PC-9 (cell line): Measurements from ENCODE around the gene CRY1. TPM values are rescaled to one million over a fixed set of nuclear protein-coding genes. Genes with fewer than 3 reads are reported as not detected.

Experiments used
- BruUV-seq: library from RNA; stranded (reverse); fragments of 400-500 nt; replicated peaks from 2 replicates; lab custom pipeline; 2021; lab: Mats Ljungman, UMichigan
- CTCF ChIA-PET: fragments of 300-600 bp; sonication (Branson Sonifier 250); formaldehyde crosslinking; loops from one replicate; lab custom pipeline; 2022; ENCODE audit warnings: antibody characterized with exemption; lab: Charles Lee
- POLR2A ChIA-PET: fragments of 300-600 bp; sonication (Branson Sonifier 250); formaldehyde crosslinking; loops from one replicate; lab custom pipeline; 2022; ENCODE audit warnings: antibody characterized with exemption; ENCODE audit not compliant: unreplicated experiment; lab: Charles Lee
- DNase-seq, 2 experiments: peaks; one replicate each; pipeline versions ENCODE4 v3.0.0 to v3.0.0-alpha.2; 2015 to 2022; ENCODE audit warnings: mixed read lengths in 1 of 2
- H2AFZ ChIP-seq: fragments of 200-600 bp; sonication (generic); 2 replicates; pipeline ENCODE4 v1.8.1; 2017; ENCODE audit warnings: antibody characterized with exemption
- H3F3A ChIP-seq: fragments of 200-600 bp; sonication (generic); 2 replicates; pipeline ENCODE4 v1.8.1; 2017; ENCODE audit warnings: antibody characterized with exemption, mild to moderate bottlenecking, low read depth; ENCODE audit not compliant: insufficient read depth
- H3K27ac ChIP-seq: fragments of 200-600 bp; sonication (generic); 2 replicates; pipeline ENCODE4 v1.6.1; 2016; ENCODE audit warnings: mixed run types
- H3K27me3 ChIP-seq: fragments of 200-600 bp; sonication (generic); 2 replicates; pipeline ENCODE4 v1.6.1; 2016; ENCODE audit warnings: low read depth, mixed run types; ENCODE audit not compliant: insufficient read depth
- H3K36me3 ChIP-seq: fragments of 200-600 bp; sonication (generic); 2 replicates; pipeline ENCODE4 v1.6.1; 2016; ENCODE audit warnings: low read depth, mixed run types
- H3K4me1 ChIP-seq: fragments of 200-600 bp; sonication (generic); replicated peaks from 2 replicates; pipeline ENCODE4 v1.6.1; 2016; ENCODE audit warnings: mixed run types; ENCODE audit not compliant: insufficient read depth
- H3K4me2 ChIP-seq: fragments of 200-600 bp; sonication (generic); 2 replicates; pipeline ENCODE4 v1.6.1; 2017; ENCODE audit warnings: mixed run types
- H3K4me3 ChIP-seq: fragments of 200-600 bp; sonication (generic); 2 replicates; pipeline ENCODE4 v1.6.1; 2016; ENCODE audit warnings: mixed run types
- H3K79me2 ChIP-seq: fragments of 200-600 bp; sonication (generic); 2 replicates; pipeline ENCODE4 v1.6.1; 2017; ENCODE audit warnings: low read depth, mixed run types
- H3K9me2 ChIP-seq: fragments of 200-600 bp; sonication (generic); 2 replicates; pipeline ENCODE4 v1.8.1; 2017; ENCODE audit warnings: mild to moderate bottlenecking; ENCODE audit not compliant: insufficient read depth
- H3K9me3 ChIP-seq: fragments of 200-600 bp; sonication (generic); 2 replicates; pipeline ENCODE4 v1.8.1; 2016; ENCODE audit warnings: low read depth; ENCODE audit not compliant: insufficient read depth
- H4K20me1 ChIP-seq: fragments of 200-600 bp; sonication (generic); 2 replicates; pipeline ENCODE4 v1.8.1; 2017; ENCODE audit not compliant: insufficient read depth
- EZH2 ChIP-seq: fragments of 200-600 bp; sonication (generic); IDR thresholded peaks from 2 replicates; pipeline ENCODE4 v1.8.0; 2017; ENCODE audit warnings: antibody characterized with exemption, low read depth
- intact Hi-C: fragments of 100-400 bp; cut with micrococcal nuclease; formaldehyde crosslinking; loops from one replicate; pipeline ENCODE4 v1.10.0; 2022; ENCODE audit not compliant: unreplicated experiment
- total RNA-seq: library from RNA; stranded (reverse); gene quantifications from 2 replicates; pipeline ENCODE4 v1.2.3, GENCODE V29; 2021
- TF ChIP-seq, protein P1 (sequence below): fragments of 200-600 bp; sonication (generic); conservative IDR thresholded peaks from 2 replicates; pipeline ENCODE4 v1.6.1; 2017; ENCODE audit warnings: mixed run types, antibody characterized with exemption, mild to moderate bottlenecking, moderate library complexity

CRY1 gene
- total RNA-seq, 1 experiment from 2014 or later, result 18.1 TPM

DNA sequence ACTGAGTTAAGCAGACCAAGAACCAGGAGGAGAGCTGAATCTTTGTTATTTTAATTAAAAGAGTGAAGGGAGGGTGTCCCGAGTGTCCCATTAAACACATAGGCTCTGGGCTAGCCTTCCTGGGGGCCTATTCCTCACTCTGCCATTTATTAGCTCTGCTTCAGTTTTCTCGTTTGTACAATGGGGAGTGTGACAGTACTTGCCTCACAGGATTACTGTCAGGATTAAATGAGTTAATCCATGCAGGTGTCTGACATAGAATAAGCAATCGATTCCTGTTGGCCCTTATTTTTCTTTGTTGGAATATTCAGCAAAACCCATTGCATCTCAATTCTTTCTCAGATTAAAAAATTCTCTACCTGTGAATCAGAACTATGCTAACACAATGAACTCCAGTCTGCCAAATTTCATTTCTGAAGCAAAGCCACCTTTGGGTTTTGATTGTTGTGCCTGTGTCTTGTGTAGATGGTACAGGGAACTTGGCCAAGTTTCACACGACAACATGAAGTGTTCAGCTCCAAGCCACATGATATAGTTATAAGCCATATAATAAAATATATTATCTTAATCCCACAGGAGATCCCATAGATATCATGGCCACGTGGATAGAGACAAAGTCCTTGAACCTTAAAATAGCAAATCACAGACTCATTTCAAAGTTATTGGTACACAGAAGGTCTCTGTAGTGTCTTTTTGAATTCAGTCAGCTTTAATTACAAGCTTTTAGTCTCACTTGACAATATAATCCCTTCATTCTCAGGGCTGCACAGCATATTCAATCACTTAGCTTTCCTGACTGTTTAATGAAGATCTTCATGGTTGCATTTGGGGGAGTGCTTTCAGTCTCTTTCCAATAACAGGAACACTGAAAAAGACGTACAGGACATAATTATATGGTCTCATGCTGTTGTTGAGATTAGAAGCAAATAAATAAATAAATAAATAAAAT, 34.4 kb upstream of the CRY1 start:
- ChIA-PET CTCF (interaction anchor here (0.6 kb wide), 1 partner anchor 484 kb away, joined by 3 read pairs; no protein-coding TSS in a partner anchor), POLR2A (no interaction called here)
- no peak overlapping the region for H3K4me2 ChIP-seq
- intact Hi-C loops, result loop anchor here (2.0 kb wide), 1 partner anchor 757 kb away; no protein-coding TSS in a partner anchor
- H3K79me2 ChIP-seq, result no peaks in the 10 kb centered on the region
- no TSS peak for BruUV-seq
- no peaks in the 10 kb centered on the region for H3K9me3 ChIP-seq
- H3K9me2 ChIP-seq, result 0 out of 2 replicates have a peak, but pooled peaks cover 3% of the 10 kb centered on the region
- DNase-seq, result no peak
- 0 out of 2 replicates have a peak overlapping the region, but pooled peaks have one; percentile 24 for H2AFZ ChIP-seq
- TF ChIP-seq EZH2, result no peak
- TF ChIP-seq, protein P1, sequence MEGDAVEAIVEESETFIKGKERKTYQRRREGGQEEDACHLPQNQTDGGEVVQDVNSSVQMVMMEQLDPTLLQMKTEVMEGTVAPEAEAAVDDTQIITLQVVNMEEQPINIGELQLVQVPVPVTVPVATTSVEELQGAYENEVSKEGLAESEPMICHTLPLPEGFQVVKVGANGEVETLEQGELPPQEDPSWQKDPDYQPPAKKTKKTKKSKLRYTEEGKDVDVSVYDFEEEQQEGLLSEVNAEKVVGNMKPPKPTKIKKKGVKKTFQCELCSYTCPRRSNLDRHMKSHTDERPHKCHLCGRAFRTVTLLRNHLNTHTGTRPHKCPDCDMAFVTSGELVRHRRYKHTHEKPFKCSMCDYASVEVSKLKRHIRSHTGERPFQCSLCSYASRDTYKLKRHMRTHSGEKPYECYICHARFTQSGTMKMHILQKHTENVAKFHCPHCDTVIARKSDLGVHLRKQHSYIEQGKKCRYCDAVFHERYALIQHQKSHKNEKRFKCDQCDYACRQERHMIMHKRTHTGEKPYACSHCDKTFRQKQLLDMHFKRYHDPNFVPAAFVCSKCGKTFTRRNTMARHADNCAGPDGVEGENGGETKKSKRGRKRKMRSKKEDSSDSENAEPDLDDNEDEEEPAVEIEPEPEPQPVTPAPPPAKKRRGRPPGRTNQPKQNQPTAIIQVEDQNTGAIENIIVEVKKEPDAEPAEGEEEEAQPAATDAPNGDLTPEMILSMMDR, result no peak
- no peak overlapping the region for H3K4me3 ChIP-seq
- no peaks in the 10 kb centered on the region for H3K27me3 ChIP-seq
- H3K27ac ChIP-seq, result no peak overlapping the region
- no peaks in the 10 kb centered on the region; the same call in 1 of the 2 replicates for H3K4me1 ChIP-seq
- no peaks in the 10 kb centered on the region for H3K36me3 ChIP-seq
- no peaks in the 10 kb centered on the region for H4K20me1 ChIP-seq
- no peaks in the 10 kb centered on the region for H3F3A ChIP-seq

DNA sequence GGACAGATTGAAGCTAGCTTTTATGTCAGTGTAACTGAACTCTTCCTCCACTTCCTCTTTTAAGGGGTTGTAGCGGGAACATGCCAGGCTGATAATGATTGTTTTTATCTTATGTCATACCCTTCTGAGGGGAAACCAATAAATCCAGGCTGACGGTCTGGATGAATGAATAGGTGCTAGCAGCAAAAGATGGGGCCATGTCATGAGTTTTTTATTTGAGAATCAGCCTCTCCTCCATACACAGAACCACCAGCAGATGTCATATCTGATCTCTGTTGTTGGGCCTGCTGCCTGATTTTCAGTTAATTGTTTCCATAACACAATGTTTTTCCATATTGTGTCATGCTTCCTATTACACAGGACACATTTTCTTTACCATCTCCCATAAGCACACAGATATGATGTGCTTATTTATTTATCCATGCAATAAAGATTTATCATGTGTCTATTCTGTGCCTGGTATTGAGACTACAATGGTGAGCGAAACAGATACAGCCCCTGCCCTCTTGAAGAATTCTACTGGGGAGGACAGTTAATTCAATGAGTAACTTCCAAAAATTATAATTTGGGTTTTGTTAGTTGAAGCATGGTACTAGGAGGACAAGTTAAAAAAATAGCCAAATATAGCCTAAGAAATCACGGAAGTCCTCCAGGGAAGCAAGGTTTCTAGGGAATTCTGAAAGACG, 33.6 kb upstream of the CRY1 start:
- Histone ChIP-seq H3K79me2 (no peaks in the 10 kb centered on the region), H3K27me3 (no peaks in the 10 kb centered on the region), H3F3A (no peaks in the 10 kb centered on the region), H3K9me3 (no peaks in the 10 kb centered on the region), H3K4me1 (no peaks in the 10 kb centered on the region; the same call in 1 of the 2 replicates), H3K4me2 (no peak overlapping the region), H3K27ac (no peak overlapping the region), H2AFZ (no peak overlapping the region), H3K36me3 (no peaks in the 10 kb centered on the region), H4K20me1 (no peaks in the 10 kb centered on the region), H3K4me3 (no peak overlapping the region), H3K9me2 (0 out of 2 replicates have a peak, but pooled peaks cover 3% of the 10 kb centered on the region)
- ChIA-PET CTCF (interaction anchor here (0.8 kb wide), 1 partner anchor 194 kb away, joined by 3 read pairs; no protein-coding TSS in a partner anchor), POLR2A (no interaction called here)
- no TSS peak for BruUV-seq
- DNase-seq, result peak in 1 of 2 experiments; percentile 11
- TF ChIP-seq, protein P1, result peak; percentile 69
- no peak for TF ChIP-seq EZH2
- intact Hi-C loops, result loop anchor here (2.0 kb wide), 1 partner anchor 758 kb away; no protein-coding TSS in a partner anchor

DNA sequence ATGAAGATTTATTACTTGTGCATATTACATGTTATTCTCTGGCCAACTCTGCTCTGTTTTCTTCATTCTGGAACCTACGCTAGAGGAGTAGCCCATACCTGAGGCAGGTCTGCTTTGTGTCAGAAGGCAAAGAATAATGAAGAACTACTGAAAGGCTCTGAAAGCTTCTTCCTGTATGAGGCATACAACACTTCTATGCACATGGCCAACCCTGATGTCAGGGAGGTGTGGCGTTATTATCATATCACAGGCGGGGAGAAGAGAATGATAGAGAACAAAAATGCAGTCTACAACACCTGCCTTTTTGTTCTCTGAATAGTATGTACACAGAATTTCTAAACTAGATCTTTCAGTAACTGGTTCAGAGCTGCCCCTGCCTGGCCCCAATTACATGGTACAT, 32.5 kb upstream of the CRY1 start:
- ChIA-PET POLR2A (interaction anchor here (0.6 kb wide), 1 partner anchor 123 kb away, joined by 6 read pairs; no protein-coding TSS in a partner anchor), CTCF (interaction anchor here (0.6 to 0.8 kb wide), 2 partner anchors 195 to 551 kb away, joined by 3 to 4 read pairs; no protein-coding TSS in a partner anchor)
- Histone ChIP-seq H3K9me2 (0 out of 2 replicates have a peak, but pooled peaks cover 3% of the 10 kb centered on the region), H4K20me1 (no peaks in the 10 kb centered on the region), H3K36me3 (no peaks in the 10 kb centered on the region), H3K27ac (no peak overlapping the region), H3K27me3 (no peaks in the 10 kb centered on the region), H3K9me3 (no peaks in the 10 kb centered on the region), H3K4me1 (no peaks in the 10 kb centered on the region), H3K79me2 (no peaks in the 10 kb centered on the region), H3K4me3 (no peak overlapping the region), H3K4me2 (no peak overlapping the region), H3F3A (no peaks in the 10 kb centered on the region), H2AFZ (no peak overlapping the region)
- no TSS peak for BruUV-seq
- DNase-seq, result no peak
- intact Hi-C loops, result loop anchor here (2.0 kb wide), 1 partner anchor 759 kb away; no protein-coding TSS in a partner anchor
- TF ChIP-seq EZH2, result no peak
- TF ChIP-seq, protein P1, result no peak
